Spleen (tissue), 11 donors: ENCODE data around the gene HACD2. TPM values are rescaled to one million over a fixed set of nuclear protein-coding genes. Genes with fewer than 3 reads are reported as not detected.
A peak's percentile ranks its signal among the peaks of the same experiment; 100 is the strongest.

Source experiments
- DNase-seq: peaks from one replicate; pipeline ENCODE4 v3.0.0-alpha.2; 2020
- H3K27ac ChIP-seq, 8 donors: fragments of 200-600 bp; sonication (generic) in 7 of 8; 1 replicate in 4 of 8; 2 replicates in 4 of 8; pipeline versions ENCODE4 v1.5.0 to v1.8.0; 2016 to 2021; ENCODE audit warnings: inconsistent platforms in 4 of 8, mild to moderate bottlenecking in 4 of 8, moderate library complexity in 1 of 8
- H3K27me3 ChIP-seq, 7 donors: fragments of 200-600 bp; sonication (generic) in 6 of 7; replicated peaks in 1 of 7; 1 replicate in 4 of 7; 2 replicates in 3 of 7; pipeline versions ENCODE4 v1.5.0 to v1.8.0; 2016 to 2021; ENCODE audit warnings: inconsistent platforms in 3 of 7, mild to moderate bottlenecking in 1 of 7
- H3K36me3 ChIP-seq, 6 donors: fragments of 200-600 bp; sonication (generic) in 5 of 6; 1 replicate in 4 of 6; 2 replicates in 2 of 6; pipeline versions ENCODE4 v1.5.0 to v1.8.0; 2016 to 2021; ENCODE audit warnings: inconsistent platforms in 2 of 6
- H3K4me1 ChIP-seq, 6 donors: fragments of 200-600 bp; sonication (generic) in 5 of 6; 1 replicate in 3 of 6; 2 replicates in 3 of 6; pipeline versions ENCODE4 v1.5.0 to v1.8.0; 2016 to 2021; ENCODE audit warnings: inconsistent platforms in 3 of 6
- H3K4me3 ChIP-seq, 8 donors: fragments of 200-600 bp; sonication (generic) in 7 of 8; 1 replicate in 4 of 8; 2 replicates in 4 of 8; pipeline versions ENCODE4 v1.5.0 to v1.8.0; 2016 to 2021; ENCODE audit warnings: inconsistent platforms in 4 of 8, mild to moderate bottlenecking in 4 of 8, moderate library complexity in 2 of 8
- H3K9me3 ChIP-seq, 8 donors: fragments of 200-600 bp; sonication (generic) in 7 of 8; 1 replicate in 4 of 8; 2 replicates in 4 of 8; pipeline versions ENCODE4 v1.5.0 to v1.8.0; 2016 to 2021; ENCODE audit warnings: inconsistent platforms in 4 of 8
- CTCF ChIP-seq, 11 experiments: fragments of 200-600 bp in 7 of 11; fragments of 450-650 bp in 4 of 11; sonication (generic) in 4 of 11; IDR thresholded peaks in 8 of 11; conservative IDR thresholded peaks in 3 of 11; 1 replicate in 7 of 11; 2 replicates in 4 of 11; pipeline versions ENCODE4 v1.4.0 to v1.8.0; 2016 to 2021; ENCODE audit warnings: antibody characterized with exemption in 11 of 11, inconsistent platforms in 4 of 11, mild to moderate bottlenecking in 1 of 11
- POLR2A ChIP-seq, 3 donors: fragments of 450-650 bp; IDR thresholded peaks; one replicate each; pipeline ENCODE4 v1.5.1; 2017; ENCODE audit warnings: antibody characterized with exemption in 3 of 3, mild to moderate bottlenecking in 1 of 3
- POLR2AphosphoS5 ChIP-seq, 3 donors: sonication (generic); formaldehyde crosslinking; IDR thresholded peaks; one replicate each; pipeline ENCODE4 v1.5.1; 2017; ENCODE audit warnings: antibody characterized with exemption in 3 of 3
- WGBS, 5 donors: extraction: QIAGEN DNeasy Blood & Tissue Kit in 3 of 5; methylation state at CpG; one replicate each; pipeline versions ENCODE4 v1.1.5 to v1.1.7; 2013 to 2018; 5-methylcytosine and 5-hydroxymethylcytosine counted together
- intact Hi-C: fragments of 100-400 bp; cut with DNase I; formaldehyde crosslinking; loops from one replicate; pipeline ENCODE4 v1.15.0; 2023; ENCODE audit warnings: low total_unique reads
- polyA plus RNA-seq, 3 donors: library from polyadenylated mRNA; stranded (reverse); fragments of 200-250 nt; gene quantifications; one replicate each; pipeline ENCODE4 v1.2.1, GENCODE V29; 2013
- total RNA-seq, 7 donors: library from RNA; depleted of rRNA in 3 of 7; stranded (reverse); fragments of >200 nt in 3 of 7; fragmentation: NEBNext Ultra II Directional in 4 of 7; extraction: Animal tissue kit (Norgen Biotek cat#: 25700) in 4 of 7; gene quantifications; one replicate each; pipeline versions ENCODE4 v1.1.0 to v1.2.1, GENCODE V29; 2016 to 2021
- donor health status: healthy with polysubstance abuse.
- donor health status: DM: no; HTN: no; CAD: no; lungs with moderate emphysema.
- donor health status: DM: no; HTN: no; CAD: no.
- donor health status: Bipolar disorder and iron deficiency.
- donor health status: healthy.
- donor health status: DM: no; HTN: no; CAD: no.
- donor health status: DM: yes; HTN: yes; CAD: no.

The HACD2 gene
- total and polyA plus RNA-seq, 10 donors: 6.0 to 26.6 (median 18.9) TPM

GRCh38 chr3:123562547-123562946, 22.3 kb downstream of the HACD2 start:
- H3K4me1 ChIP-seq: peaks cover 0 to 6% (median 2%) of the 10 kb centered on the region in 6 donors
- H3K36me3 ChIP-seq: peaks cover 0 to 33% (median 4%) of the 10 kb centered on the region in 6 donors
- TF ChIP-seq POLR2A (IDR thresholded peaks at IDR 0.05): no peak
- no peak for TF ChIP-seq POLR2AphosphoS5 (IDR thresholded peaks at IDR 0.05)
- H3K27ac ChIP-seq: no peak overlapping the region
- intact Hi-C loops: no loop called here
- H3K9me3 ChIP-seq: no peaks in the 10 kb centered on the region
- WGBS, 5 donors: 76 to 96% (median 93%) methylated on average over 1 of the region's 1 CpG
- no peaks in the 10 kb centered on the region for H3K27me3 ChIP-seq
- no peak overlapping the region for H3K4me3 ChIP-seq
- DNase-seq: no peak

GRCh38 chr3:123561188-123561587, 23.7 kb downstream of the HACD2 start:
- WGBS, 5 donors: 68 to 100% (median 73%) methylated on average over 2 of the region's 2 CpGs
- no peak for DNase-seq
- no peak overlapping the region for H3K4me3 ChIP-seq
- H3K36me3 ChIP-seq: peaks cover 0 to 27% (median 4%) of the 10 kb centered on the region in 6 donors
- peaks cover 0 to 6% (median 2%) of the 10 kb centered on the region in 6 donors for H3K4me1 ChIP-seq
- TF ChIP-seq CTCF (IDR thresholded peaks at IDR 0.05 in 8 of 11, conservative IDR thresholded peaks at IDR 0.05 in 3 of 11) (no peak), POLR2AphosphoS5 (IDR thresholded peaks at IDR 0.05) (no peak), POLR2A (IDR thresholded peaks at IDR 0.05) (no peak)
- H3K9me3 ChIP-seq: no peaks in the 10 kb centered on the region
- intact Hi-C loops: no loop called here
- no peak overlapping the region for H3K27ac ChIP-seq
- no peaks in the 10 kb centered on the region for H3K27me3 ChIP-seq

- 43 to 46% (median 43%) methylated on average over 12 of the region's 12 CpGs for WGBS, 5 donors
- peak; percentile 30 to 83 (median 73) for TF ChIP-seq CTCF (IDR thresholded peaks at IDR 0.05 in 8 of 11, conservative IDR thresholded peaks at IDR 0.05 in 3 of 11)
- TF ChIP-seq POLR2AphosphoS5 (IDR thresholded peaks at IDR 0.05): no peak
- no peak for TF ChIP-seq POLR2A (IDR thresholded peaks at IDR 0.05)
- peaks cover 0 to 24% (median 3%) of the 10 kb centered on the region in 6 donors for H3K36me3 ChIP-seq
- peaks cover 0 to 6% (median 2%) of the 10 kb centered on the region in 6 donors for H3K4me1 ChIP-seq
- peaks cover 0 to 18% (median 11%) of the 10 kb centered on the region in 8 donors for H3K9me3 ChIP-seq
- intact Hi-C loops: loop anchor here (5.0 kb wide), 1 partner anchor 232 kb away; no protein-coding TSS in a partner anchor
- no peak overlapping the region for H3K27ac ChIP-seq
- DNase-seq: no peak
- H3K4me3 ChIP-seq: no peak overlapping the region
- H3K27me3 ChIP-seq: no peaks in the 10 kb centered on the region
Observed at GRCh38 chr3:123559040-123559861, 25.6 kb downstream of the HACD2 start.

- 68 to 94% (median 91%) methylated on average over 1 of the region's 1 CpG for WGBS, 5 donors
- intact Hi-C loops: no loop called here
- TF ChIP-seq CTCF (IDR thresholded peaks at IDR 0.05 in 8 of 11, conservative IDR thresholded peaks at IDR 0.05 in 3 of 11) (no peak), POLR2AphosphoS5 (IDR thresholded peaks at IDR 0.05) (no peak), POLR2A (IDR thresholded peaks at IDR 0.05) (no peak)
Observed at GRCh38 chr3:123553536-123553935, 31.3 kb downstream of the HACD2 start.

More at GRCh38 chr3:123553536-123553935, 31.3 kb downstream of the HACD2 start:
- Histone ChIP-seq H3K27me3 (no peaks in the 10 kb centered on the region), H3K36me3 (peaks cover 0 to 46% (median 9%) of the 10 kb centered on the region in 6 donors), H3K27ac (no peak overlapping the region), H3K4me3 (no peak overlapping the region), H3K9me3 (peaks cover 8 to 35% (median 26%) of the 10 kb centered on the region in 8 donors), H3K4me1 (no peaks in the 10 kb centered on the region)
- DNase-seq: no peak
